Brain microvascular endothelial cell (primary cell): Measurements from ENCODE around the gene LYPD4.

Experiments
- DNase-seq: peaks from one replicate; pipeline ENCODE4 v3.0.0-alpha.2; 2020
- H3K27ac ChIP-seq: fragments of 250-450 bp; sonication (Bioruptor Pico); 2 replicates; pipeline ENCODE4 v1.5.1; 2020; ENCODE audit warnings: mild to moderate bottlenecking, moderate library complexity
- H3K27me3 ChIP-seq: fragments of 250-450 bp; sonication (Bioruptor Pico); replicated peaks from 2 replicates; pipeline ENCODE4 v1.5.1; 2020; ENCODE audit warnings: mild to moderate bottlenecking
- H3K36me3 ChIP-seq: fragments of 250-450 bp; sonication (Bioruptor Pico); replicated peaks from 2 replicates; pipeline ENCODE4 v1.5.1; 2020; ENCODE audit warnings: mild to moderate bottlenecking
- H3K4me3 ChIP-seq: 2 replicates; pipeline ENCODE4 v1.5.1; 2011; ENCODE audit warnings: low read depth, mild to moderate bottlenecking, control low read depth, low read length, moderate library complexity
- CTCF ChIP-seq: IDR thresholded peaks from 2 replicates; pipeline ENCODE4 v1.5.1; 2011; ENCODE audit warnings: low read depth, mild to moderate bottlenecking, moderate library complexity, low read length, control low read depth, inconsistent platforms; ENCODE audit errors: missing control alignments
- in situ Hi-C: cut with HindIII; loops from 2 replicates; pipeline ENCODE4 v1.10.0; 2017; ENCODE audit warnings: low sequenced_read_pairs, low pct_ligation_motif_present

The LYPD4 gene

DNA sequence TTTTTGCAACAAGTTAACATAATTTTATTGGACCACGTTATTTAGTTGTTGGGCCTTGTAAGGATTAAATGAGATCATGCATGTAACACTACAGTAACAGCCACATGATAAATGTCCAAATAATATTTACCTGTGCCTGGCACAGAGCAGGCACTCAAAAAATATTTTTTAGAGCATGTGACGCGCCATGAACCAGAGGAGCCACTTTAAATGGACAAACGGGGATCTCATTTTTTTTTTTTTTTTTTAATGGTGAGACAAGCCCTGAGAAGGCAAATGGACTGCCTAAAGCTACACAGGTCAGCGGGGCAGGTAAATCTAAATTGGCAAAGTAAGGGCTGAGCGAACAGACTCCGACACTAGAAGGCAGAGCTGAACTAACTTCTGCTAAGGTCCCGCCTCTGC lies 14.7 kb upstream of the LYPD4 start:
- no peaks in the 10 kb centered on the region for H3K27me3 ChIP-seq
- TF ChIP-seq CTCF: no peak
- peaks cover 35% of the 10 kb centered on the region for H3K36me3 ChIP-seq
- H3K4me3 ChIP-seq: peak overlapping the region; percentile 47
- DNase-seq: no peak
- H3K27ac ChIP-seq: no peak overlapping the region
- in situ Hi-C loops: no loop called here

DNA sequence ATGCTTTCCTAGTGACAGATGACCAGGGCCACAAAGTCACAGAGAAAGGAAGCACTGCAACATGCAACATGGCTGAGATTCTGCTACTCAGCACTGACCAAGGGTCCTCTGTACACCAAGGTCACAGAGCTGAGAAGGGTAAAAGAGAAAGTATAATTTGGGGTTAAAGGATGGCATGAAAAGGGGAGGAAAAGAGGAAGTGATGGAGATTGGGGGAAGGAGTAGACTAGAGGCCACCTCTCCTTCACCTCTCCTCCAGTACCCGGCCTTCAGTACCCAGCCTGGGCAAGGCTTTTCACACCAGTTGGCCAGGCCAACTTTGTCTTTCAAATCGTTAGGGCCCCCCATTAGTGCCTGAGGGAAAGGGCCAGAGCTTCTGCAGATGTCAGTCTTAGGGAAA lies 9.3 kb upstream of the LYPD4 start:
- peaks cover 12% of the 10 kb centered on the region for H3K27me3 ChIP-seq
- H3K27ac ChIP-seq: no peak overlapping the region
- no peak for TF ChIP-seq CTCF
- in situ Hi-C loops: no loop called here
- no peaks in the 10 kb centered on the region for H3K36me3 ChIP-seq
- DNase-seq: no peak
- H3K4me3 ChIP-seq: no peak overlapping the region

- TF ChIP-seq CTCF: no peak
- peaks cover 12% of the 10 kb centered on the region for H3K27me3 ChIP-seq
- H3K27ac ChIP-seq: no peak overlapping the region
- H3K36me3 ChIP-seq: no peaks in the 10 kb centered on the region
- DNase-seq: no peak
- no peak overlapping the region for H3K4me3 ChIP-seq
- in situ Hi-C loops: no loop called here
Measured at GRCh38 chr19:41853344-41853743, 8.9 kb upstream of the LYPD4 start.

DNA sequence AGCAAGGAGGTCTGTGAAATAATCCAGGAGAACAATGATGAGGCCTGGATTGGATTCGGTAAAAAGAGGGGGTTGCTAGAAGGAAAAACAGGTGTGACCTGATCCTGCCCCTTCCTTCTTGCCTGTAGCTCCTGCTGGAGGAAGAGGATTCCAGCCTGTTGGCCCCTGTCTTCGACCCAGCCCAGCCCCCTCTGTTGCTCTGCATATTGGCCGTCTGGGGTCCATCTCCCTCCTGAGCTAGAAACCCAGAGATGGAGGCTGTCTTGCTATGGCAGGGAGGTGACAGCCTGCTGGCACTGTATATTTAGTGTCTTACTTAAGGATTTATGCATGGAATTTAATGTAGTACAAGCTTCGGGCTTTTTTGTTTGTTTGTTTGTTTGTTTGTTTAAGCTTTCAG lies 7.0 kb upstream of the LYPD4 start:
- H3K36me3 ChIP-seq: no peaks in the 10 kb centered on the region
- no peak for TF ChIP-seq CTCF
- peaks cover 12% of the 10 kb centered on the region for H3K27me3 ChIP-seq
- in situ Hi-C loops: no loop called here
- H3K27ac ChIP-seq: no peak overlapping the region
- H3K4me3 ChIP-seq: no peak overlapping the region
- no peak for DNase-seq

DNA sequence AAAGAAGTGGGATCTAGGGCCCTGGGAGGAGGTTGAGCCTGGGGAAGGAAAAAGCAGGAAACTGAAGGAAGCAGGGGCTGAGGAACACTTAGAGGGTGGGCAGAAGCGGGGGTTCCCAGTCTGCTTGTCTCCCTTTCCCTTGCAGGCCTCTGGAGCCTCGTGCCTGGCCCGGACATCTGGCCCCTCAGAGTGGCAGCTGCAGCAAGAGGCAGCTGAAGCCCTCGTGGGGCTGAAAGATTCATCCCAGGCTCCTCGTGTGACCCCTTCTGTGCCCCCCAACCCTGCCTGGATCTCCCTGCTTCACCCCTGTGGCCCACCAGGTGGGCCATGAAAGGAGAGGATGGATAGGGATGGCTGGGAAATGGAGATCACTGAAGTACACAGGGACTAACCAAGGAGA lies 5.9 kb upstream of the LYPD4 start:
- no peak for TF ChIP-seq CTCF
- Histone ChIP-seq H3K36me3 (no peaks in the 10 kb centered on the region), H3K4me3 (no peak overlapping the region), H3K27me3 (peaks cover 12% of the 10 kb centered on the region), H3K27ac (no peak overlapping the region)
- DNase-seq: no peak
- in situ Hi-C loops: no loop called here

DNA sequence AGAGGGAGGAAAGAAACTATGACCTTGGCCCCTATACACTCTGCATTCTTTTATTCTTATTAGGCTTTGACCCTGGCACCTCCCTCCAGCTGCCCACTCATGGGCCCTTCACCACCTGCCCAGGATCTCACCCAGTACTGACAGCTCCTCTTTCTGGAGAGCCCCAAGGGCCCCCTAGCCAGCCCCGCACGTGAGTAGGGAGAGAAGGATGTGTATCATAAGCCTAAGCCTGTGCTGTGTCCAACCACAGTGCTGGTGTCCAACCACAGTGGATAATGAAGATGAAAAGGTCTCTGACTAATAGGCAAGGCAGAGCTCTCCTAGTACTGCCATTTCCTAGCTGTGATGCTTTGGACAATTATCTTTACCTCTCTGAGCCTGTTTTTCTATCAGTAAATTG lies 4.6 kb upstream of the LYPD4 start:
- in situ Hi-C loops: no loop called here
- TF ChIP-seq CTCF: no peak
- no peak for DNase-seq
- Histone ChIP-seq H3K4me3 (no peak overlapping the region), H3K36me3 (no peaks in the 10 kb centered on the region), H3K27ac (no peak overlapping the region), H3K27me3 (peaks cover 11% of the 10 kb centered on the region)
